Left ventricle myocardium inferior (tissue), 1 donor: Measurements from ENCODE around the gene ZNF581. TPM values are rescaled to one million over a fixed set of nuclear protein-coding genes. Genes with fewer than 3 reads are reported as not detected.

ENCODE experiments used
- DNase-seq: peaks from one replicate; pipeline ENCODE4 v3.0.0-alpha.2; 2020
- H3K27ac ChIP-seq: fragments of 200-600 bp; replicated peaks from 2 replicates; pipeline ENCODE4 v1.8.0; 2021
- H3K27me3 ChIP-seq: fragments of 200-600 bp; 2 replicates; pipeline ENCODE4 v1.8.0; 2021; ENCODE audit warnings: low read depth
- H3K36me3 ChIP-seq: fragments of 200-600 bp; 2 replicates; pipeline ENCODE4 v1.8.0; 2021
- H3K4me1 ChIP-seq: fragments of 200-600 bp; 2 replicates; pipeline ENCODE4 v1.8.0; 2021
- H3K4me3 ChIP-seq: fragments of 200-600 bp; 2 replicates; pipeline ENCODE4 v1.8.0; 2021; ENCODE audit warnings: mild to moderate bottlenecking, moderate library complexity
- H3K9me3 ChIP-seq: fragments of 200-600 bp; replicated peaks from 2 replicates; pipeline ENCODE4 v1.8.0; 2021
- CTCF ChIP-seq: fragments of 200-600 bp; IDR thresholded peaks from 2 replicates; pipeline ENCODE4 v1.8.0; 2021; ENCODE audit warnings: antibody characterized with exemption, mild to moderate bottlenecking, borderline replicate concordance
- intact Hi-C: fragments of 100-400 bp; cut with micrococcal nuclease; formaldehyde crosslinking; loops from one replicate; pipeline ENCODE4 v1.11.0; 2022
- total RNA-seq: library from RNA; stranded (reverse); fragmentation: NEBNext Ultra II Directional; extraction: Animal tissue kit (Norgen Biotek cat#: 25700); gene quantifications from one replicate; pipeline ENCODE4 v1.2.1, GENCODE V29; 2021
- donor health status: DM: no; HTN: yes; CAD: no; lungs with severe emphysema.

The ZNF581 gene
- total RNA-seq, 1 donor from 2014 or later, result 7.1 TPM

GRCh38 chr19:55606471-55606787 is 37.0 kb upstream of the ZNF581 start:
- Histone ChIP-seq H3K4me3 (peak overlapping the region; percentile 89), H3K27ac (peak overlapping the region; percentile 98), H3K36me3 (peaks cover 18% of the 10 kb centered on the region), H3K4me1 (peaks cover 58% of the 10 kb centered on the region), H3K27me3 (no peaks in the 10 kb centered on the region), H3K9me3 (no peaks in the 10 kb centered on the region)
- TF ChIP-seq CTCF, result no peak
- intact Hi-C loops, result loop anchor here (5.0 kb wide), 1 partner anchor 89 kb away; no protein-coding TSS in a partner anchor
- no peak for DNase-seq

GRCh38 chr19:55606817-55607216 is 36.6 kb upstream of the ZNF581 start:
- no peaks in the 10 kb centered on the region for H3K9me3 ChIP-seq
- no peaks in the 10 kb centered on the region for H3K27me3 ChIP-seq
- H3K27ac ChIP-seq, result peak overlapping the region; percentile 98
- DNase-seq, result no peak
- peaks cover 59% of the 10 kb centered on the region for H3K4me1 ChIP-seq
- peak overlapping the region; percentile 89 for H3K4me3 ChIP-seq
- H3K36me3 ChIP-seq, result peaks cover 18% of the 10 kb centered on the region
- TF ChIP-seq CTCF, result no peak
- intact Hi-C loops, result loop anchor here (5.0 kb wide), 1 partner anchor 90 kb away; no protein-coding TSS in a partner anchor

- H3K36me3 ChIP-seq, result peaks cover 23% of the 10 kb centered on the region
- H3K4me3 ChIP-seq, result no peak overlapping the region
- DNase-seq, result no peak
- H3K9me3 ChIP-seq, result no peaks in the 10 kb centered on the region
- peaks cover 68% of the 10 kb centered on the region for H3K4me1 ChIP-seq
- intact Hi-C loops, result loop anchor here (5.0 kb wide), 1 partner anchor 92 kb away; no protein-coding TSS in a partner anchor
- H3K27me3 ChIP-seq, result no peaks in the 10 kb centered on the region
- no peak for TF ChIP-seq CTCF
- peak overlapping the region; percentile 88 for H3K27ac ChIP-seq
These were observed 34.1 kb upstream of the ZNF581 start for GRCh38 chr19:55609326-55609725.

GRCh38 chr19:55611300-55611982 is 32.0 kb upstream of the ZNF581 start:
- Histone ChIP-seq H3K27ac (peak overlapping the region; percentile 88), H3K27me3 (no peaks in the 10 kb centered on the region), H3K9me3 (no peaks in the 10 kb centered on the region), H3K4me3 (peak overlapping the region; percentile 25), H3K36me3 (peaks cover 44% of the 10 kb centered on the region), H3K4me1 (peaks cover 51% of the 10 kb centered on the region)
- no peak for DNase-seq
- no peak for TF ChIP-seq CTCF
- intact Hi-C loops, result no loop called here

GRCh38 chr19:55611983-55612645 is 31.3 kb upstream of the ZNF581 start:
- DNase-seq, result no peak
- Histone ChIP-seq H3K27me3 (no peaks in the 10 kb centered on the region), H3K4me1 (peaks cover 45% of the 10 kb centered on the region), H3K4me3 (peak overlapping the region; percentile 25), H3K27ac (peak overlapping the region; percentile 88), H3K36me3 (peaks cover 51% of the 10 kb centered on the region), H3K9me3 (no peaks in the 10 kb centered on the region)
- intact Hi-C loops, result no loop called here
- TF ChIP-seq CTCF, result no peak
